CD4-positive, alpha-beta T cell treated with Interleukin-4 for 4 hours (primary cell): Measurements from ENCODE around the gene BRCC3.
A peak's percentile ranks its signal among the peaks of the same experiment; 100 is the strongest.
"Not testable (repeated sequence)": the region's sequence is repeated elsewhere in the genome, so short reads cannot be mapped to it uniquely, and the experiment has no call there.

Source experiments
- DNase-seq: peaks from one replicate; pipeline ENCODE4 v3.0.0-alpha.2; 2020

Gene BRCC3

DNA sequence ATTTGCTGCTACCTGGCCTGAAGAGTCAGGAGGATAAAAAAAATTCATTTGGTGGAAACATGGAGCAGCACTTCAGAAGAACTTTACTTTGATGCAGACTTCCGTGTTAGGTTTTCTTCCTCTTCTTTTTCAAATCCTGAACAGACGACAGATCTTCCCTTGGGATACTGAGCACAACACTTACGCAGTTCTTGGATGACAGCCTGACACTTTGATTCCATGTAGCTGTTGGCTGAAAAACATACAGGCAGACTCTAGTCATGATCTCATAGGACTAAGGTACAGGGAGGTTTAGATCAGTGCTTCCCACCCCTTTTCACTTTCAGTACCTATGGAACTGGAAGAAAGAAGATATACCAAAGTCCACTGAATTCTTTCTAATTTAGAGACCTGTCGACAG is 9.5 kb upstream of the BRCC3 start:
- no peak for DNase-seq

DNA sequence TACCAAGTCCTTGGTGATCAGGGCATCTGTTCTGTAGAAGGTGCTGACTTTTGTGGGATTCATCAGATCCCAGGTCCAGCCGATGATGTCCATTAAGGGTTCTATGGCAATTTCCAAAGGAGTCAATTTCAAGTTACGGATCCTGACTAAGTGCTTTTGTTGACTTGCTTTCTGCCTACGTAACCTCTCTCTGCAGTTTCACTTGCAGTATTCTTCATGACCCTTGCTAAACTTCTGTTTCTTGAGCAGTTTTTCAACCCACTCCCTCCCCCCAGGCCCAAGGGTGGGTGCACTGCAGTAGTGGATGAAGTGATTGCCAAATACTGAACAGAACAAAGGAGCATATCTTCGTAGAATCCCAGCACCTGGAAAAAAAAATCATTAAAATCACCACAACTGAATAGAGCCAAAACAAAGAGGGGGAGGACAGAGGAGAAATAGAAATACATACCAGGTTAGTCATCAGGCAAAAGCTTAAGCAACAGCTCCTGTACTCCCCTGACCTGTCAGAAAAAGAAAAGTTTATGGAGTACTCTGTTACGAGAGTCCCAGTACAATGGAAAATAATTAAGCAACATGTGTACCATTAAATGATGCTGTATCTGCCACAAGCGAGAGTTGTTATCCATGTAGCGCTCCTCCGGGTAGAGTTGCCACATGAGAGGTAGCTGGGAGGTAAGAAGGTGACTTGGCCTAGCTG is 6.1 kb upstream of the BRCC3 start:
- no peak for DNase-seq

DNA sequence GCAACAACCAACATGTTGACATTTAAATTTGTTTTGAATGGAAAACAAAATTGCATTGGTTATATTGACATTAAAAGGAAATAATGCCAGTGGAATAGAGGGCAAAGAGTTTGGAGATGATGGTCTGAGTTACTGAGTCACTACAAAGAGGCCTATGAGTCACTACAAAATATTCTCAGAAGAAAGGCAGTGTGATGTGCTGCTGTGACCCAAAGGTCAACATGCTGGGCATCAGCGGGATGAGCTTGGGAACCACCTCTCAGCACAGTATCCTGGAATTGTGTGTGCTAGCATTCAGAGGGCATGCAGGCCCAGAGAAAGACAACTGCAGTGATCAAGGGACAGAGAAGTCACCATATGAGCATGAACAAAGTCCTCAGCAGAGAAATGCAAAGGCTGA is 3.1 kb upstream of the BRCC3 start:
- DNase-seq, result no peak

DNA sequence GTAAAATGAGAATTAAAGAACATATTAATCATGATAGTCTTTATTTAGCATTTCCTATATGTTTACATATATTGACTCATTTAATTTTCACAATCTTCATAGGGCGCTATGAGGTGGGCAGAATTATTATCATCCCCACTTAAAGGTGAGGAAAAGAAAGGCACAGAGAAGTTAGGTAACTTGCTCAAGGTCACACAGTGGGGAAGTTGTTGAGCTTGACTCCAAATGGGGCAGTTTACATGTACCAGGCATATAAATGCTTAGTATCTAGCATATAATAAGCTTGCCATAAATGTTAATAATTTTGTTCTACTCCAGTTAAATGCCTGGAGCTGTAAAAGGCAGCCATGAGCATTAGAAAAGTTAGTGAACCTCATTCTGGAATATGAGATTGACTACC is 1.9 kb upstream of the BRCC3 start:
- DNase-seq, result no peak

DNA sequence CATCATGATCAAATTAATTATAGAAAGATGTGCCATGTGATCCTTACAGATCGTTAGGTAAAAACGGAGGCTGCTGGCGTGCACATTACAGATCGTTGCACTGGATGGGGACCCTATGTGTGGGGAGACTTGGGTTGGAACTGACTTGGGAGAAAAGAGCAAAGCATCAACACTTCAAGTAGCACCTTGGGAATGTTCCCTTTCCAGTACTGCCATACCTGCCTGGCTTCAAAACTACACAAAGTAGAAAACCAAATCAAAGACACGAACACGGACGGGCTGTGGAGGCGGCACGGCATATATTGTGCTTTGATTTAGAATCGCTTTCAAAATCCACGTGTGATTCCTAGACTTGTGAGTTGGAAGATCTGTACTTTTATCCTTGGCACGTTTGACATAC is 1.3 kb upstream of the BRCC3 start:
- no peak for DNase-seq

DNA sequence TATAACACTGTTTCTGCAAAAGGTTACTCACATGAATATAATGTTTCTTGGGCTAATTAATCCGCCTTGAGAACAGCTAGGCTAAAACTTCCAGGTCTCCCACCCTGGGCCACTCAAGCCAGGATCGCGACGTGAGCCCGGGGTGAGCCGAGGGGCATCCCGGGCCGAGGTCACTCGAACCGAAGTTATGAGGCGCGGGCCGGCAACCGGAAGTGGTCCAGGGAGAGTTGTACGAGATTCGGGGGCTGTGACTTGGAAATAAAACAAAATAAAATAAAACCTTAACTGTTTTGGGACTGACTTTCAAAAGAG is 689 bp upstream of the BRCC3 start:
- no peak for DNase-seq

DNA sequence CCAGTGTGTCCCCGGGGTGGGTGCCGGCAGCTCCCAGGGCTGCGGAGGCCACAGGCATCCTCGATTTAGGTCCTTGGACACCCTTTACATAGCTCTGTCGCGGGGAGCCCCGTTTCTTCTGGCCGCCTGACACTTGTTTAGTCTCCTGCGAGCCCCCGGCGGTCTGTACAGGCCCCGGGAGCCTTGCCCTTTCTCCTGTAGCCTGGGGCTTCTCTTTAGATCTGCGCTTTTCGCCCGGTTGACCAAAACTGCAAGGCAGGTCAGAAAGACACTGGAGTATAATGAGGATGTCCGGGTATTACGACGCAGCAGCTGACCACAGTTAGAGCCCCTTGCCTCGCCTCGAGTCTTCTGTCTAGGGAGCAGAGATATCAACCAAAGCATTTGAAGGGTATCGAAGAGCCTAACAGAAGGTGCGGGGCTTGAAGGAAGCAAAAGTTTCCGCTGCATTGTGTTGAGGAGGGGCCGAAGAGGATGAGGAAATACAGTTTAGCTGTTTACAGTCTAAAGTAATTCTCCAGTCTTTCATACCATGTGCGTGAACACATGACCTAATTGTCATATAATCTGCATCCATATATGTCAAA is 479 bp downstream of the BRCC3 start:
- peak; percentile 0 for DNase-seq

DNA sequence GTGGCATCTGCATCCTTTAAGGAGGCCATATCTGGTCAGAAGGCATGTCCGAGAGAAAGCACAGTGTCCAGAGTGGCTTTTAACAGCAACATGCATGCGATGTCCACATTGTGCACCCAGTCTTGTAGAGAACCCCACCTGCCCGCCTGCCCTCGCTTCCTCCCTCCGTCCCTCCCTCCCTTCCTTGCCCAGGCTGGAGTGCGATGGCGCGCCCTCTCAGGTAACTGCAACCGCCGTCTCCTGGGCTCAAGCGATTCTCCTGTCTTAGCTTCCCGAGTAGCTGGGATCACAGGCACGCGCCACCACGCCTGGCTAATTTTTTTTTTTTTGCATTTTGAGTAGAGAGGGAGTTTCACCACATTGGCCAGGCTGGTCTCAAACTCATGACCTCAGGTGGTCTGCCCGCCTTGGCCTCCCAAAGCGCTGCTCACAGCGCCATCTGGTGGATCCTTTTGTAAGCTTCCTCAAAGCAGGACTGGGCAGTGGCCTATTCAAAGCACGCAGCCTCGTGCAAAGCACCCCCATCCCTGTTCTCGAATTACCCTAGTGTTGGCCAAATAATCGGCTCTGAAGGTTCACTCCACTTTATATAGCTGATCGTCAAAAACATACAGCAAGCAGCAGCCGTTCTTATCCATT is 15.0 kb downstream of the BRCC3 start:
- peak; percentile 10 for DNase-seq

DNA sequence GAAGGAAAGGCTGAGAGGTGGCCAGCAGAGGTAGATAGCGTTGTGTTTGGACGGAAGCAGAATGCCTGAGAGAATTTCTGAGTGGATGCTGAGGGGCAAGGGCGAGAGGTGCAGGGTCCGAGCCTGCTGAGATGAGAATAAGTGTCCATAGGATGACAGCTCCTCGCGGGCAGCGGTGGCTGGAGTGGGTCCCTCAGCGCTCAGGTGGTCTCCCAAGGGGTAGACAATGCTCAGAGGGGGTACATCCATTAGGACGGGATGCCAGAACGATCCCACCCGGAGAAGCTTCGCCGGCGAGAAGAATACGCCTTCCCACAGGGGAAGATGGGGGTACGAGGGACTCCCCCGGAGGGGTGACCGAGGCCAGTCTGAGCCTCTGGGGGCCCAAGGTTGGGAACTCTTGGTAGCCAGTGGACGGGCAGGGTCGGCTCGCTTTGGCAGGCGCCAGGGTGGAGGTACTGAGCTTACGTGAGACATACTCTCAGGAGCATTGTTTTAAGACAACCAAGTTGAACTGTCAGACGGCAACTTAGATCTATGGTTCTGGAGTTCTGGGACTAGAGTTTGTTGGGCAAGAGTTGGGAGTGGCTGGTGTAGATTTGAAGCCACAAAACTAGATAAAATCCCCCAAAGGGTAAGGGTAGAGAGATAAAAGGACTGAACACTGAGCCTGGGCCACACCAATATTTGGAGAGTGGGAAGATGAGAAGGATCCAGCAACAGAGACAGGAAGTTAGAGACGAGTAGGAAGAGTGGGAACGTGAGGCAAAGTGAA is 15.8 kb downstream of the BRCC3 start:
- no peak for DNase-seq

DNA sequence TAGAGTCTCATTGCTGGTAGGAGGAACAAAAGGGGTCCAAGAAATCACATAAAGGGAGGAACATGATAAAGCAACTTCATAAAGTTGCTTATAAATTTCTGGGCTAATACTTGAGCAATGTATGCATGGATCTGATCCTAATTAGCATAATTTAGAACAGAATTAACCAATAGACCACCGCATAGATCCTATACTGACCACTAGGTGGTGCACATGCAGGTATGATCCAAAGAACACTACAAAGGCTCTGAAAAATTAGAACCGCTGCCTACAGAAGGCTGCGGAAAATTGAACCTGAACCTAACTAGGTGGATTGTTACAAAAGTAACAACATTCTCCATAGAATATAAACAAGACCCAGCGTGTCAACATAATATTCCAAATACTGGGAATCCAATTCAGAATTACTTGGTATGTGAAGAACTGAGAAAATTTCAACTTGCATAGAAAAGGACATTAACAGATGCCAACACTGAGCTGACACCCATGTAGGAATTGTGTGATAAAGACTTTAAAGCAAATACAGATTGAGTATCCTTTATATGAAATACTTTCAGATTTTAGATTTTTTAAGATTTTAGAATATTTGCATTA is 23.3 kb downstream of the BRCC3 start:
- peak; percentile 41 for DNase-seq

DNA sequence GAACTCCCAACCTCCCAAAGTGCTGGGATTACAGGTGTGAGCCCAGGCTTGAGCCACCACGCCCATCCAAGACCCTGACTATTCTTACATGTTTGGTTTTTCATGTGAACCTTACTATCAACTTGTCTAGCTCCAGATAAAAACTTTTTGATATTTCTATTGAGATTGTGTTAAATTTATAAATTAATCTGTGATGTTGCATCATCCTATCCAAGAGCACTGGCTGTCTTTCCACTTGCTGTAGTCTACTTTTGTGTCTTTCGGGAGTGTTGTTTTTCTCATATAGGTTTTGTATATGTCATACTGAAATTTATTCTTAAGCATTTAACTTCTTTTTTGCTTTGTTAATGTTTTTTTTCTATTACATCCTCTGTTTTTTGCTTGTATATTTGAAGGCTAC is 34.6 kb downstream of the BRCC3 start:
- no peak for DNase-seq

DNA sequence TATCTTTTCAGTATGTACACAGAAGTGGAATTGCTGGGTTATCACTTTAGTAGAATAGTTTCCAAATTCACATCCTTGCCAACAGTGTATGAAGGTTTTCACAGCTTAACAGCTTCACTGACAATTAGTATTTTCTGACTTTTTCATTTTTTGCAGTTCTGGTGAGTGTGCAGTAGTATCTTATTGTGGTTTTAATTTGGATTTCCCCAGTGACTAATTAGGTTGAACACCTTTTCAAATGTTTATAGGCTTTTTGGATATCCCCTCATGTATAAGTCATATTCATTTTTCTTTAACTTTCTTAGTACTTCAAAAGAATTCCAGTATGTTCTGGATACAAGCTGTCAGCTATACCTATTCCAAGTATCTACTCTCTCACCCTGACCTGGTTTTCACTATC is 37.1 kb downstream of the BRCC3 start:
- DNase-seq, result peak; percentile 0

DNA sequence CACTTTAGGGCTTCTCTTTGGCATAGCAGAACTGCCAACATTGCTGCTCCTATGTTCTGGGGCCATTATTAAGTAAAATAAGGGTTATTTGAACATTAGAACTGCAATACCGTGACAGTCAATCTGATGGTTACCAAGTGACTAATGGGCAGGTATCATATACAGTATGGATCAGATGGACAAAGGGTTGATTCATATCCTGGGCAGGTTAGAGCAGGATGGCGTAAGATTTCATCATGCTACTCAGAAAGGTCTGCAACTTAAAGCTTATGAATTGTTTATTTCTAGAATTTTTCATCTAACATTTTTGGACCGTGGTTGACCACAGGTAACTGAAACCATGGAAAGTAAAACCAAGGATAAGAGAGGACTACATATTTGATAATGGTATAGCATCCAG is 40.9 kb downstream of the BRCC3 start:
- no peak for DNase-seq

DNA sequence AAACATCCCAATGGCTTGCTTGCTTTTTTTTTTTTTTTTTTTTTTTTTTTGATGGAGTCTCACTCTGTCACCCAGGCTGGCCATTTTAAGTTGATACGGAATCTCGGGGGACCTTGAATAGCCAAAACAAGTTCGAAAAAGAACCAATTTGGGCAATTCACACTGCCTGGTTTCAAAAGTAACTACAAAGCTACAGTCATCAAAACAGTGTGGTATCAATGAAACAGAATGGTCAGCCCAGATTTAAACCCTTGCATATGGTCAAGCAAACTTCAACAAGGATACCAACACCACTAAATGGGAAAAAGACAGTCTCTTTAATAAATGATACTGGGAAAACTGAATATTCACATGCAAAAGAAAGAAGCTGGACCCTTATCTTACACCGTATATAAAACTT is 41.8 kb downstream of the BRCC3 start:
- no peak for DNase-seq

DNA sequence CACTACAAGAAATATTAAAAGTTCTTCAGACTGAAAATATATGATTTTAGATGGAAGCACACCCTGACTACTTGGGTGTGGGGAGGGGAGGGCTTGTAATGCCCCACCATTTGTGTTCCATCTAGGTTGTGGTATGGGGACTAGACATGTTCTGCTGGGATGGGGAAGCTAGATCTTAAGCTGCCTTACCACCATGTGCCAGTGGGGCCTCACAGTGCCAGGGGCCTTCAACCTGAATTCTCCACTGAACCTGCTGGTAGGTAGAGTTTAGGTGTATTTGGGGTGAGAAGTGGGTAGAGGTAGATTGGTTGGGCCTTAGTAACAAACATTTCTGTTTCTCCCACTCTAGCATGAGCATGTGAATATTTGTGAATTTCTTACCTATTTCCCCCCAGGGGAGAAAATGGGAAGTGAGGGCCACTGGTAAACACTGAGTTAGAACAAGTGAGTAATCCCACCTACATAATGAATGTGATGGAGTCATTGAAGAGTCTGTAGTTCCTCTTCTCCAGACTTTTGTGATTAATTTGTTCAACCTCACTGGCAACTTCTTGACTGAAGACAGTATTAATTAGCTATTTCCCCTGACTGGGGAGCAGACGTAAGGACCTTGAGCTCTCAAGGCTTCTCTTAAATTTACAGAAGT is 44.0 kb downstream of the BRCC3 start:
- DNase-seq, result no peak

DNA sequence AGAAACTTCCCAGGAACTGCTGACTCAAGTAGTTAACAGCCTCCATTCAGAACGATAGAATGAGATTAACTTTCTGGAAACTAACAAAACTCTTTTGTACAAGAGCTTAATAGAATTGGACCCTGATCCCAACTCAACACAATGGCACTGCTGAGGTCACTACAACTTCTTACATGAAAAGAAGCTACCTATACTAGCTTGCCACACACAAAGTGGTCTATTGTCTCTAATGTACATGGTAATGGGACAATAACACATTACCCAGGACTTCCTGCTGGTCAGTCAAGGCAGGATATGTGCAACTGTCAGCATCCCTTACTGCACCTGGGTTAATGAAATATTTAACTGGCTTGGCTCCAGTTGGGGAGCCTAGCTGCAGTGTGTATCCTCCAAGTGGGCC is 56.2 kb downstream of the BRCC3 start:
- no peak for DNase-seq

DNA sequence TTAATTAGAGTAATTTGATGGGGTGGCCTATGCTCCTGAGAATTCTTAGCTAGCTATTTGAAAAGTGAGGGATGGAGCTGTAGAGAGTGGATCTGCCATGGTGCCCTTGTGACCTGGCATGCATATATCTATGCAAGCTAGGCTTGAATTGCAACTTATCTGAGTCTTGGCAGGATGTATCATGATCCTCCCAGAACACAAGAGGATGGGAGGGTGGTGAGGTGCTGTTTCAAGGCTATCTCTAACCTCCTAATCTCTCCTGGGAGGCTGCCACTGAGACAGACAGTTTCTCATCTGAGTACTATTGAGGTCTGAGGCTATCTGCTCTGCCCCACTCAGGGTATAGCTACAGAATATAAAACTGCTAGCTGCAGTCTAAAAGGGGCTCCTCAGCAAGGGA is 56.6 kb downstream of the BRCC3 start:
- no peak for DNase-seq

DNA sequence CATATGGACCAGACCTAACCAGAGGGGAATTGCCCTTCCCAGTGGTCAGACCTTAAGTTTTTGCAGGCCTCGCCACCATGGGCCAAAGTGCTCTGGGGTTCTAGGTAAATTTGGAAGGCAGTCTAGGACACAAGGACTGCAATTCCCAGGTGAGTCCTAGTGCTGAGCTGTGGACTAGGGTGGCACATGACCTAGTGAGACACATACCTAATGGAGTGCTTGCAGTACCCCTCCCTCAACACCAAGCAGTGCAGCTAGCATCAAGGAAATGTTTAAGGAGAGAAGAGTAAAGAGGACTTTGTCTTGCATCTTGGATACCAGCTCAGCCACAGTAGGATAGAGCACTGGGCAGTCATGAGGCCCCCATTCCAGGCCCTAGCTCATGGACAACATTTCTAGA is 60.8 kb downstream of the BRCC3 start:
- no peak for DNase-seq

DNA sequence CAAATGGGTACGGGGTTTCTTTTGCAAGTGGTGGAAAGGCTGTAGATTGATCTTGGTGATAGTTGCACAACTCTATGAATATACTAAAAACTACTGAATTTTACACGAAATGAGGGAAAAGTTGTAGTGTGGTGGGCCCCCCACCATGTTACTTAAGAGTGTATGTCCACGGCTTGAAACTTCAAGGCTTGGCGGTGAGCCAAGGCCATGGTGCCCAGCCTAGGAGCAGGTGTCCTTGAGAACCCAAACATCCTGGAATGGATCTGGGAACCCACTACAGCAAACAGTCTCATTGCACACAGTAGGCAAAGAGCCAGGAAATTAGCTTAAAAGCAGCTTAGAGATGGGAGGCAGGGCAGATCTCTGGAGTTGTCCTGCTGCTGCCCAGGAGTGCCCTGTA is 62.9 kb downstream of the BRCC3 start:
- no peak for DNase-seq

DNA sequence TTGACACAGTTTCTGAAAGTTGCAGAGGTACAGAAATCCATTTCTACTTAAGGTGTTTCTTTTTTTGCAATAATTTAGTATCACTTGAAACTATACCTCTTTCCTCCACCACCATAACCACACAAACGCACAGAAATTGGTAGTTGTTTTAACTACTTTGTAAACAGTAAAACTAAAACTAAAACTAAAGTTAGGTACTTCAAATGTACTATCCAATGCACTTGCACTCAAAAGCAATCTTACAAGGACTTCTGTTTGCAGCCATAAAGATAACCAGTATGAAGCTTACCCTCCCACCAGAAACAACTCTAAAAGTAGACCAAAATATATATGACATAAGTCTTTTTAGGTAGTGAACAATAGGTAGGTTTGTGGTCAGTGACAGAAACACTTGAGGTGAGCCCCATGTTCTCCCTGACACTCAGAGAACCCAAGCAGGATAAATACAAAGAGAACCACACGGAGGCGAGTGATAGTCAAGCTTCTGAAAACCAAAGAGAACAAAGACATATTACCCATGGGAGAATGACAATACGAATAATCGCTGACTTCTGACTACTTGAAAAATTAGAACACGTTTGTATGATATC is 72.7 kb downstream of the BRCC3 start:
- DNase-seq, result no peak

DNA sequence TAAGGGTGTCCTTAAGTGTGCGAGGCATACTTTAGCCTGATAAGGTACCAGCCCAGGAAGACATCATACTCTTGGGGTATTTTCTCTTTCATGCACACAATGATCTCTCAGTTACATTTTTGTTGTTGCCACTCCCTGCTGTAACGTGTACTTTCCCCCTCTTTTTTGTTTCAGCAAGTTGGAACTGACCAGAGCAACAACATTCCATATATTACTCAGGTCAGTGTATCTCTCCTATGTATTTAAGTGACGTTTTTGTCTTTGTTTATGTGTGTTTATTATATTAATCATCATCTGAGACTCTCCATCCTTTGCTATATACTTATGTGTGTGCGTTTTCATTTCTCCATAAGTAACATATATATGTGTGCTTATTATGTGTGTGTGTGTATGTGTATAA is 73.6 kb downstream of the BRCC3 start:
- DNase-seq, result no peak

DNA sequence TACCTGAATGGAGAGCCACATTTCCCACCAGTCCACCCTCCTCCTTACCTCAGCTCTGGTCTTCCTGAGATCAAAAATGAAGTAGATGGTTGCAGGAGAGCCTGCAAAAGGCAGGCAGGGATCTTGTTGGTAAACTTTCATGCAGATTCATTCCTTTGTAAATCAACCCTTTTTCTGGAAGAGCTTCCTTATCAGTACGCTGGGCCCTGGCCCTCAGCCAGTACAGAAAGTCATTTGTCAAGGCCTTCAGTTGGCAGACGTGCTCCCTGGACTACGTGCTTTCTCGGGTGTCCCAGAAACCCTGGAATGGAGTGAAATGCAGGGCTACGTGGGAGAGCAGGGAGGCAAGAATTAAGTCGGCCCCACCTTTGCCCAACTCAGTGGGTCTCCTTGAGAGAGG is 76.3 kb downstream of the BRCC3 start:
- not testable (repeated sequence) for DNase-seq

DNA sequence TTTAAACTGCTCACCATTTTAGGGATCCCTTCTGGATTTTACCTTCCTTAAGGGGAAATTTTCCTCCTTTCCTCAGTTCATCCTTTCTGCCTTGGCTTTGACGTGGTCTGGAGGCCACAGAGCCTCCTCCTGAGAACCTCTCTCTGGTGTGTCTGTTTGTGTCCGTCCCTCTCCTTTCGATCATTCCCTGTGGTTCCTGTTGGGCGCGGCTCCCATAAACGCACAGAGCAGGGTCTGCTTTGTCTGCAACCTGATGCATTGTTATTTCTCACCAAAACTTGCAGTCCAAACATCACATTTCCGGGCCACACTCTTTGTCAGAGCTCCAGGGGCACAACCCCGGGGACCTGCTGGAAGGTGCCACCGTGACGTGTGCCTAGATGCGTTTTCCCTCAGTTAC is 76.9 kb downstream of the BRCC3 start:
- DNase-seq, result not testable (repeated sequence)
